ENCODE measurements around the gene MRRF.
A peak's percentile ranks its signal among the peaks of the same experiment; 100 is the strongest.

Gene MRRF

GRCh38 chr9:122264360-122265148 lies at the start of gene MRRF, which contains the start of gene RBM18:
Gene MRRF (plus strand): TSS chr9:122264882. CDS start chr9:122270892, 6,010 bp downstream.
Gene RBM18 (minus strand): TSS chr9:122264840. CDS start chr9:122261492, 3,348 bp downstream.
- peak within 1 kb of the TSS; percentile 94 for H3K9ac ChIP-seq (ENCODE audit: insufficient read length, low read depth)
- peak; percentile 90 for DNase-seq (ENCODE audit: low read depth, low spot score)

GRCh38 chr9:122215663-122216062 lies 49.0 kb upstream of the MRRF start:
- TF ChIP-seq SUZ12 (IDR thresholded peaks at IDR 0.05; ENCODE audit: extremely low read depth, insufficient read depth, insufficient read length) (no peak), YY1 (IDR thresholded peaks at IDR 0.05; ENCODE audit: insufficient read depth, insufficient read length) (no peak), ZNF274 (IDR thresholded peaks at IDR 0.05; ENCODE audit: low read depth, low read length) (no peak)
- no peak overlapping the region for H3K4me3 ChIP-seq (ENCODE audit: insufficient read length, low read depth)
- H3K36me3 ChIP-seq (ENCODE audit: insufficient read depth, insufficient read length, low read length), result no peaks in the 10 kb centered on the region
- DNase-seq (ENCODE audit: low read depth, low spot score), result no peak
- H3K27me3 ChIP-seq (ENCODE audit: insufficient read depth, insufficient read length), result peaks cover 91% of the 10 kb centered on the region
- peaks cover 12% of the 10 kb centered on the region for H3K4me1 ChIP-seq (ENCODE audit: insufficient read depth, insufficient read length)
- no peak overlapping the region for H3K9ac ChIP-seq (ENCODE audit: insufficient read length, low read depth)
- H3K9me3 ChIP-seq (ENCODE audit: insufficient read depth, low read length), result peaks cover 5% of the 10 kb centered on the region; the same call in 1 of the 2 replicates

More at GRCh38 chr9:122264360-122265148, at the start of gene MRRF, which contains the start of gene RBM18:
- TF ChIP-seq SUZ12 (IDR thresholded peaks at IDR 0.05; ENCODE audit: extremely low read depth, insufficient read depth, insufficient read length) (no peak), YY1 (IDR thresholded peaks at IDR 0.05; ENCODE audit: insufficient read depth, insufficient read length) (no peak), ZNF274 (IDR thresholded peaks at IDR 0.05; ENCODE audit: low read depth, low read length) (no peak)
- Histone ChIP-seq H3K4me3 (ENCODE audit: insufficient read length, low read depth) (peak within 1 kb of the TSS; percentile 89), H3K4me1 (ENCODE audit: insufficient read depth, insufficient read length) (no peaks in the 10 kb centered on the region), H3K36me3 (ENCODE audit: insufficient read depth, insufficient read length, low read length) (peaks cover 55% of the 10 kb centered on the region), H3K9me3 (ENCODE audit: insufficient read depth, low read length) (no peaks in the 10 kb centered on the region), H3K27me3 (ENCODE audit: insufficient read depth, insufficient read length) (no peaks in the 10 kb centered on the region)

- no peak overlapping the region for H3K4me3 ChIP-seq (ENCODE audit: insufficient read length, low read depth)
Measured at GRCh38 chr9:122216138-122216797, 48.4 kb upstream of the MRRF start.

GRCh38 chr9:122216798-122217418 lies 47.8 kb upstream of the MRRF start:
- Histone ChIP-seq H3K4me3 (ENCODE audit: insufficient read length, low read depth) (no peak overlapping the region), H3K9me3 (ENCODE audit: insufficient read depth, low read length) (peaks cover 5% of the 10 kb centered on the region; the same call in 1 of the 2 replicates), H3K27me3 (ENCODE audit: insufficient read depth, insufficient read length) (peaks cover 97% of the 10 kb centered on the region), H3K36me3 (ENCODE audit: insufficient read depth, insufficient read length, low read length) (no peaks in the 10 kb centered on the region), H3K4me1 (ENCODE audit: insufficient read depth, insufficient read length) (peaks cover 18% of the 10 kb centered on the region), H3K9ac (ENCODE audit: insufficient read length, low read depth) (no peak overlapping the region)
- TF ChIP-seq YY1 (IDR thresholded peaks at IDR 0.05; ENCODE audit: insufficient read depth, insufficient read length) (no peak), ZNF274 (IDR thresholded peaks at IDR 0.05; ENCODE audit: low read depth, low read length) (no peak), SUZ12 (IDR thresholded peaks at IDR 0.05; ENCODE audit: extremely low read depth, insufficient read depth, insufficient read length) (no peak)
- DNase-seq (ENCODE audit: low read depth, low spot score), result no peak

More at GRCh38 chr9:122216138-122216797, 48.4 kb upstream of the MRRF start:
- H3K9me3 ChIP-seq (ENCODE audit: insufficient read depth, low read length), result peaks cover 5% of the 10 kb centered on the region; the same call in 1 of the 2 replicates
- DNase-seq (ENCODE audit: low read depth, low spot score), result no peak
- no peaks in the 10 kb centered on the region for H3K36me3 ChIP-seq (ENCODE audit: insufficient read depth, insufficient read length, low read length)
- H3K27me3 ChIP-seq (ENCODE audit: insufficient read depth, insufficient read length), result peaks cover 97% of the 10 kb centered on the region
- peaks cover 13% of the 10 kb centered on the region for H3K4me1 ChIP-seq (ENCODE audit: insufficient read depth, insufficient read length)
- no peak overlapping the region for H3K9ac ChIP-seq (ENCODE audit: insufficient read length, low read depth)
- TF ChIP-seq ZNF274 (IDR thresholded peaks at IDR 0.05; ENCODE audit: low read depth, low read length), result no peak
- TF ChIP-seq SUZ12 (IDR thresholded peaks at IDR 0.05; ENCODE audit: extremely low read depth, insufficient read depth, insufficient read length), result no peak
- TF ChIP-seq YY1 (IDR thresholded peaks at IDR 0.05; ENCODE audit: insufficient read depth, insufficient read length), result no peak

GRCh38 chr9:122217640-122218039 lies 47.0 kb upstream of the MRRF start:
- Histone ChIP-seq H3K36me3 (ENCODE audit: insufficient read depth, insufficient read length, low read length) (no peaks in the 10 kb centered on the region), H3K9ac (ENCODE audit: insufficient read length, low read depth) (no peak overlapping the region), H3K9me3 (ENCODE audit: insufficient read depth, low read length) (peaks cover 5% of the 10 kb centered on the region; the same call in 1 of the 2 replicates), H3K4me3 (ENCODE audit: insufficient read length, low read depth) (no peak overlapping the region), H3K27me3 (ENCODE audit: insufficient read depth, insufficient read length) (peaks cover 97% of the 10 kb centered on the region), H3K4me1 (ENCODE audit: insufficient read depth, insufficient read length) (peaks cover 18% of the 10 kb centered on the region)
- no peak for DNase-seq (ENCODE audit: low read depth, low spot score)
- TF ChIP-seq ZNF274 (IDR thresholded peaks at IDR 0.05; ENCODE audit: low read depth, low read length) (no peak), SUZ12 (IDR thresholded peaks at IDR 0.05; ENCODE audit: extremely low read depth, insufficient read depth, insufficient read length) (no peak), YY1 (IDR thresholded peaks at IDR 0.05; ENCODE audit: insufficient read depth, insufficient read length) (no peak)

GRCh38 chr9:122218071-122218934 lies 46.4 kb upstream of the MRRF start:
- no peak overlapping the region for H3K4me3 ChIP-seq (ENCODE audit: insufficient read length, low read depth)
- peaks cover 97% of the 10 kb centered on the region for H3K27me3 ChIP-seq (ENCODE audit: insufficient read depth, insufficient read length)
- H3K4me1 ChIP-seq (ENCODE audit: insufficient read depth, insufficient read length), result peaks cover 20% of the 10 kb centered on the region
- no peak overlapping the region for H3K9ac ChIP-seq (ENCODE audit: insufficient read length, low read depth)
- no peaks in the 10 kb centered on the region for H3K36me3 ChIP-seq (ENCODE audit: insufficient read depth, insufficient read length, low read length)
- TF ChIP-seq ZNF274 (IDR thresholded peaks at IDR 0.05; ENCODE audit: low read depth, low read length) (no peak), YY1 (IDR thresholded peaks at IDR 0.05; ENCODE audit: insufficient read depth, insufficient read length) (no peak), SUZ12 (IDR thresholded peaks at IDR 0.05; ENCODE audit: extremely low read depth, insufficient read depth, insufficient read length) (no peak)
- DNase-seq (ENCODE audit: low read depth, low spot score), result no peak
- H3K9me3 ChIP-seq (ENCODE audit: insufficient read depth, low read length), result peaks cover 2% of the 10 kb centered on the region; the same call in 1 of the 2 replicates
